ENCODE results near the gene DPP7. TPM values are rescaled to one million over a fixed set of nuclear protein-coding genes. Genes with fewer than 3 reads are reported as not detected.
A peak's percentile ranks its signal among the peaks of the same experiment; 100 is the strongest.

Gene DPP7
- total and polyA plus RNA-seq, 7 donors: 34.8 to 75.3 (median 67.4) TPM

DNA sequence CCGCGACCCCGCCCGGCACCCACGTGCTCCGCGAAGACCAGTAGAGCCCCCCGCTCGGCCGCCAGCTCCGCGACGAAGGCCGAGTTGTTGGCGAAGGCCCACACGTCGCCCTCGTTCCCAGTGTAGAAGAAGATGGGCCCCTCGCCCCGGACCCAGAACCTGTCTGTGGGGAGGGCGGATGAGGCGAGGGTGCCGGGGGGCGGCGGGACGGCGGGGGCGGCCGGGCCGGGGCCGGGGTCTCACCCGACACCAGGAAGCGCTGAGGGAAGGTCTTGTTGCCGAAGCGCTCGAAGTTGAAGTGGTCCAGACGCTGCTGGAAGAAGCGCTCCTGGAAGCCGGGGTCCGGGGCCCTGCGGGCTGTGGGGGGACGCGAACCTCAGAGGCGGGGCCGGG lies 317 bp downstream of the DPP7 start:
- Histone ChIP-seq H3K9me3 (no peaks in the 10 kb centered on the region), H3K27me3 (ENCODE audit: insufficient read depth in 3 of 3, low read length in 2 of 3) (no peaks in the 10 kb centered on the region), H3K27ac (peak overlapping the region; percentile 49), H3K4me3 (peak overlapping the region; percentile 81), H3K36me3 (ENCODE audit: insufficient read depth in 1 of 2, low read depth in 1 of 2) (peaks cover 0 to 36% of the 10 kb centered on the region in 2 donors), H3K4me1 (peaks cover 5% of the 10 kb centered on the region)
- intact Hi-C loops (cut with DNase I): no loop called here
- DNase-seq (no peak), ATAC-seq (peak in 3 of 4 donors; percentile 1 to 9 (median 7))
- TF ChIP-seq CTCF (IDR thresholded peaks at IDR 0.05): no peak
- WGBS, 3 donors: 0 to 1% (median 1%) methylated on average over 24 to 45 of the region's 45 CpGs

DNA sequence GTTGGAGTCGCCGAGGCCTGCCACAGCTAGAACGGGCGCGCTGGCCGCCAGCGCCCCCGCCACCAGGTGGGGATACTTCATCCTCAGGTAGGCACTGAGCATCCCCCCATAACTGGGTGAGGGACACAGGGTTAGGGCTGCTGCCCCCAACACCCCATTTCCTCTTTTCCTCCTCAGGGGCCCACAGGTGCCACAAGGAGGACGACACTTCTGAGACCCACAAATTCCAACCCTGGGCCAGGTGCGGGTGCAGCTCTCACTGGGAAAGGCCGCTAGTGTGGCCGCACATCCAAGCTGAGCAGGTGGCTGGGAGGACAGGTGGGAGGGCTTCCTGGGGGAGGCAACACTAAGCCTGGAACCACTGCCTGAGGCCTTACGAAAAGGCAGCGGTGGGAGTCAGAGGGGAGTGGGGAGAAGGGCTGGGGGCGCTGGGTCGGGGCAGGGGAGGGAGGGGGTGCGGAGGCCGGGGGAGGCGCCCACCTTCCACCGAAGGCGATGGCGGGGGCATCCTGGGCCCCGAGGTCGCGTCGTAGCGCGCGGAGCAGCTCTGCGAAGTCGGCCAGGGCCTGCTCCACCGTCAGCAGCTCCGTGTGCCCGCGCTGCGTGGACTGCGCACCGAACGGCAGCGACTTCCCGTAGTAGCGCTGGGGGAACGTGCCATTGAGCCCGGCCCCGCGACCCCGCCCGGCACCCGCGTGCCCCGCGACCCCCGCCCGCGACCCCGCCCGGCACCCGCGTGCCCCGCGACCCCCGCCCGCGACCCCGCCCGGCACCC lies 961 bp downstream of the DPP7 start:
- Histone ChIP-seq H3K9me3 (no peaks in the 10 kb centered on the region), H3K4me3 (peak overlapping the region; percentile 81), H3K36me3 (ENCODE audit: insufficient read depth in 1 of 2, low read depth in 1 of 2) (peaks cover 0 to 42% of the 10 kb centered on the region in 2 donors), H3K4me1 (peaks cover 5% of the 10 kb centered on the region), H3K27me3 (ENCODE audit: insufficient read depth in 3 of 3, low read length in 2 of 3) (no peaks in the 10 kb centered on the region), H3K27ac (no peak overlapping the region)
- WGBS, 3 donors: 34 to 70% (median 65%) methylated on average over 24 to 59 of the region's 66 CpGs
- no peak for ATAC-seq
- no peak for TF ChIP-seq CTCF (IDR thresholded peaks at IDR 0.05)
- DNase-seq: no peak
- intact Hi-C loops (cut with DNase I): no loop called here

DNA sequence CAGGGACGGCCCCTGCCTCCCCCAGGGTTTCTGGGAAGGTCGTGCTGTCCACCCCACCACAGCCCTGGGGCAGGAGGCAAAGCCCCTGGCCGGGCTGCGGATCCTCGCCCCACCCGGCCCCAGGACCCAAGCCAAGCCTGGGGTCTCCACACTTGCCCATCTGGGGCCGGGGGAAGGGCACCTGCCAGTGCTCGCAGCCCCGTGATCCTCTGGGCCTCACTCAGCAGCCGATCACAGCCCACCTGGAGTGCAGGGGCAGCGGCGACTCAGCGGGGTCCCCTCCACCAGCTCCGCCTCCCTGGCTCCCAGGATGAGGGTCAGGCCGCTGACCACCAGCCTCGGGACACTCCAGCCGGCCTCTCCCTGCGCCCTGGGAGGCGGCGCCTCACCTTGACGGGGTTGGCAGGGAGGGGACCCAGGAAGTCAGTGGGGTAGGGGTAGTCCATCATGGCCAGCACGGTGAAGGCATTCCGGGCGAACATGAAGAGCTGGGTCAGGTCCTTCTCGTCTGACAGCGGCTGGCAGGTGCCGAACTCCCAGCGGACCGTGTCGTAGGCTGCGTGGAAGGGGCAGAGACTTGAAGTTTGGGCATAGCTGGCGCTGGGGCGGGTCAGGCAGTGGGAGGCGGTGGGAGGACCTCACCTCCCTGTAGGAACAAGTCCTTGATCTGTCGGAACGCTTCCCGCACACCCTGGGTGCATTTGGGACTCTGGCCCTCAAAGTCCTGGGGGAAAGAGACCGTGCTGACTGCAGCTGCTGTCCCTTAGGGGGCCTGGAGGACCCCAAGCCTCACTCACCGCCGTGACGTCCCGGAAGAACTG lies 1.8 kb downstream of the DPP7 start:
- no peak for ATAC-seq
- 92 to 95% (median 93%) methylated on average over 40 to 42 of the region's 42 CpGs for WGBS, 3 donors
- Histone ChIP-seq H3K36me3 (ENCODE audit: insufficient read depth in 1 of 2, low read depth in 1 of 2) (peaks cover 0 to 50% of the 10 kb centered on the region in 2 donors), H3K27ac (no peak overlapping the region), H3K9me3 (no peaks in the 10 kb centered on the region), H3K27me3 (ENCODE audit: insufficient read depth in 3 of 3, low read length in 2 of 3) (no peaks in the 10 kb centered on the region), H3K4me1 (peaks cover 5% of the 10 kb centered on the region), H3K4me3 (no peak overlapping the region)
- DNase-seq: peak in 1 of 2 donors; percentile 55
- TF ChIP-seq CTCF (IDR thresholded peaks at IDR 0.05): no peak
- intact Hi-C loops (cut with DNase I): no loop called here

DNA sequence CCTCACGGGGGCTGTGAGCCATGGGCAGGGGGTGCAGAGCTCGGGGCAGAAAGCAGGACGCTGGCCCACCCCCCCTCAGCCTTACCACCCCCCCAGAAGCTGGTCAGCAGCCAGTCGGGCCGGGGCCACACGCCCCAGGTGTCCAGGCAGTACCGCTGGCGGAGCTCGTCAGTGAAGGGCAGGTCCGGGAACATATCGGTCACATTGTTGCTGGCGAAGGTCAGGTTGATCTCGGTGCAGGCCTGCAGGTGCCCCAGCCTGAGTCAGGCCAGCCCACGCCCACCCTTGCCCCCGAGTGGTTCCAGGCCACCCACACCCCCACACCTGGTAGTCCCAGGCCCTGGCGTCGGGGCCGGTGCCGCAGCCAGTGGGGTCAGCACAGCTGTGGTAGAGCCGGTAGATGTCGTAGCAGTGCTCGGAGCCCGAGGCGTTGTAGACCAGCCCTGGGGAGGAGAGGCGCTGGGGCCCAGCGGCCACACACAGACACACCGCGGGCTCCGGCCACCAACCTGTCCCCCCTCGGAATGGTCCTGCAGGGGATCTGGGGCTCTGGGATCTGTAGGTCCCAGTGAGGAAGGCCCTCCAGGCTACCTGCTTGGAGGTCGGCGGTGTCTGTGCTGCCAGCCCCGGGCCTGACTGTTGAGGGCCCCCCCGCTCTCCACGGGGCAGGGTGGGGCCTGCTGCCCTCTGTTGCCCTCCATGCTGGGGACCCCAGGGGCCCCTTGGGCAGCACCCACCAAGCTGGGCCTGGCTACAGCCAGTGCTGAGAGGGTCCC lies 2.6 kb downstream of the DPP7 start:
- TF ChIP-seq CTCF (IDR thresholded peaks at IDR 0.05): no peak
- Histone ChIP-seq H3K4me1 (peaks cover 5% of the 10 kb centered on the region), H3K27me3 (ENCODE audit: insufficient read depth in 3 of 3, low read length in 2 of 3) (no peaks in the 10 kb centered on the region), H3K27ac (no peak overlapping the region), H3K9me3 (no peaks in the 10 kb centered on the region), H3K36me3 (ENCODE audit: insufficient read depth in 1 of 2, low read depth in 1 of 2) (peaks cover 0 to 58% of the 10 kb centered on the region in 2 donors), H3K4me3 (no peak overlapping the region)
- ATAC-seq: no peak
- peak in 1 of 2 donors; percentile 55 for DNase-seq
- WGBS, 3 donors: 87 to 92% (median 89%) methylated on average over 25 to 35 of the region's 35 CpGs
- intact Hi-C loops (cut with DNase I): no loop called here
